Heart left ventricle (tissue), 13 donors: ENCODE data around the gene DLGAP1.

Experiments used
- CTCF ChIP-seq, 12 donors: fragments of 200-600 bp; sonication (generic) in 4 of 12; IDR thresholded peaks; one replicate each; pipeline versions ENCODE4 v1.5.0 to v1.8.0; 2018 to 2022; ENCODE audit warnings: antibody characterized with exemption in 12 of 12, mild to moderate bottlenecking in 5 of 12
- POLR2A ChIP-seq, 2 donors: fragments of 450-650 bp; IDR thresholded peaks; one replicate each; pipeline ENCODE4 v1.6.1; 2017; ENCODE audit warnings: antibody characterized with exemption in 2 of 2, mild to moderate bottlenecking in 2 of 2, moderate library complexity in 2 of 2
- donor health status: ischemic (EF 13 %, LVEDD 7.1; RV severe dilation, severe dysfunction).
- donor health status: DM: no; HTN: yes; CAD: no.
- donor health status: DM: no; HTN: no; CAD: no.
- donor health status: ischemic (EF 25% LVEDD 6.9; RV normal size, moderate dysfunction).
- donor health status: ischemic (EF 25% LVEDD 5.7; RV mildly dilated, moderate dysfunction).
- donor health status: ischemic (EF 35%, LVEDD 5.7; RV mildly dilated, moderate dysfunction).
- donor health status: nonischemic (EF 11% LVEDD 7.7; RV severe dilation, severe dysfunction).
- donor health status: DM: yes; HTN: yes; CAD: no.
- donor health status: PGD.
- donor health status: ischemic (EF 29% LVEDD 5.4; RV normal size, mild dysfunction).
- donor health status: nonischemic (EF 23%, LVEDD 6.1; RV moderate dilation, normal function).

GRCh38 chr18:3924455-3924854, 530.7 kb downstream of the DLGAP1 start:
- TF ChIP-seq CTCF (IDR thresholded peaks at IDR 0.05) (no peak), POLR2A (IDR thresholded peaks at IDR 0.05) (no peak)
